Adrenal gland (tissue), 5 donors: ENCODE results near the gene SYT1.

Source experiments
- POLR2A ChIP-seq, 2 donors: fragments of 450-650 bp; IDR thresholded peaks; one replicate each; pipeline ENCODE4 v1.6.1; 2017; ENCODE audit warnings: antibody characterized with exemption in 2 of 2, mild to moderate bottlenecking in 2 of 2, moderate library complexity in 1 of 2
- TF ChIP-seq, protein P1 (sequence below), 6 experiments: fragments of 450-650 bp in 4 of 6; fragments of 200-600 bp in 2 of 6; sonication (generic) in 1 of 6; IDR thresholded peaks; 1 replicate in 5 of 6; 2 replicates in 1 of 6; pipeline versions ENCODE4 v1.5.1 to v1.8.0; 2016 to 2021; ENCODE audit warnings: antibody characterized with exemption in 6 of 6, mild to moderate bottlenecking in 2 of 6, moderate library complexity in 1 of 6
- donor health status: DM: no; HTN: no; CAD: no.

DNA sequence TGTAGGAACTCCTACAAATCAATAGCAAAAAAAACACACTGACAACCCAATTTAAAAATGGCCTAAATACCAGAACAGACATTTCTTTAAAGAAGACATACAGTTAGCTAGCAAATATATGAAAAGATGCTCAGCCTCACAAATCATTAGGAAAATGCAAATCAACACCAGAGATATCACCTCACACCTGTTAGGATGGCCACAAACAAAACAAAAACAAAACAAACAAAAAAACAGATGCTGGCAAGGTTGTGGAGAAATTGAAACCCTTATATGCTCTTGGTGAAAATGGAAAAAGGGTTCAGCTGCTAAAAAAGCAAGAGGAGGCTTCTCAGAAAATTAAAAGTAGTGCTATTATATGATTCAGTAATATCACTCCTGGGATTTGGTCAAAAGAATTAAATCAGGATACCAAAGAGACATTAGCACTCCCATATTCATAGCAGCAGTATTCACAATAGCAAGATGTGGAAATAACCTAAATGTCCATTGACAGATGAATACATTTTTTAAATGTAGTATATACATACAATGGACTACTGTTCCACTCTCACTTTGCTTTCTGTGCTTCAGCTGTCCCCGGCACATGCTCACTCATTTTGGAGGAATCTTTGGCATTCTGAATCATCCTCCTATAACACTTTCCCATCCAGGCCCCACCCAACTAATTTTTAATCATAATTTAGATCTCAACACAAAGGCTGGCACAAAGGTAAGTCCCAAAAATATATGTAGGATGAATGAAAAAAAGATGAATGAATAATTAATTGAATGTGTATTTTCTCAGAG lies 99.1 kb downstream of the SYT1 start:
- TF ChIP-seq, protein P1, sequence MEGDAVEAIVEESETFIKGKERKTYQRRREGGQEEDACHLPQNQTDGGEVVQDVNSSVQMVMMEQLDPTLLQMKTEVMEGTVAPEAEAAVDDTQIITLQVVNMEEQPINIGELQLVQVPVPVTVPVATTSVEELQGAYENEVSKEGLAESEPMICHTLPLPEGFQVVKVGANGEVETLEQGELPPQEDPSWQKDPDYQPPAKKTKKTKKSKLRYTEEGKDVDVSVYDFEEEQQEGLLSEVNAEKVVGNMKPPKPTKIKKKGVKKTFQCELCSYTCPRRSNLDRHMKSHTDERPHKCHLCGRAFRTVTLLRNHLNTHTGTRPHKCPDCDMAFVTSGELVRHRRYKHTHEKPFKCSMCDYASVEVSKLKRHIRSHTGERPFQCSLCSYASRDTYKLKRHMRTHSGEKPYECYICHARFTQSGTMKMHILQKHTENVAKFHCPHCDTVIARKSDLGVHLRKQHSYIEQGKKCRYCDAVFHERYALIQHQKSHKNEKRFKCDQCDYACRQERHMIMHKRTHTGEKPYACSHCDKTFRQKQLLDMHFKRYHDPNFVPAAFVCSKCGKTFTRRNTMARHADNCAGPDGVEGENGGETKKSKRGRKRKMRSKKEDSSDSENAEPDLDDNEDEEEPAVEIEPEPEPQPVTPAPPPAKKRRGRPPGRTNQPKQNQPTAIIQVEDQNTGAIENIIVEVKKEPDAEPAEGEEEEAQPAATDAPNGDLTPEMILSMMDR (IDR thresholded peaks at IDR 0.05): no peak
- TF ChIP-seq POLR2A (IDR thresholded peaks at IDR 0.05): no peak
